ENCODE results near the gene ZMIZ1. TPM values are rescaled to one million over a fixed set of nuclear protein-coding genes. Genes with fewer than 3 reads are reported as not detected.

ZMIZ1 gene
- total and polyA plus RNA-seq, 9 donors = 16.3 to 55.7 (median 38.1) TPM

- WGBS (ENCODE audit: insufficient coverage) = 90% methylated on average over 5 of the region's 6 CpGs
- no peaks in the 10 kb centered on the region for H3K36me3 ChIP-seq (ENCODE audit: control insufficient read depth, insufficient read depth, low read length)
- peaks cover 48% of the 10 kb centered on the region for H3K4me1 ChIP-seq (ENCODE audit: control insufficient read depth, insufficient read depth, low read length)
- no peaks in the 10 kb centered on the region for H3K9me3 ChIP-seq (replicated peaks; ENCODE audit: control insufficient read depth, low read depth, low read length)
- no peak overlapping the region for H3K27ac ChIP-seq (ENCODE audit: low read length)
- no peak overlapping the region for H3K4me3 ChIP-seq (ENCODE audit: low read length)
- DNase-seq = no peak
- peaks cover 2% of the 10 kb centered on the region for H3K27me3 ChIP-seq (ENCODE audit: control insufficient read depth, insufficient read depth, low read length)
These were observed 44.5 kb upstream of the ZMIZ1 start for GRCh38 chr10:79024296-79024695.

GRCh38 chr10:79024720-79025198 lies 44.0 kb upstream of the ZMIZ1 start:
- no peak for DNase-seq
- WGBS (ENCODE audit: insufficient coverage) = 79% methylated on average over 4 of the region's 5 CpGs
- Histone ChIP-seq H3K27ac (ENCODE audit: low read length) (no peak overlapping the region), H3K36me3 (ENCODE audit: control insufficient read depth, insufficient read depth, low read length) (no peaks in the 10 kb centered on the region), H3K4me1 (ENCODE audit: control insufficient read depth, insufficient read depth, low read length) (peaks cover 44% of the 10 kb centered on the region), H3K9me3 (replicated peaks; ENCODE audit: control insufficient read depth, low read depth, low read length) (no peaks in the 10 kb centered on the region), H3K4me3 (ENCODE audit: low read length) (no peak overlapping the region), H3K27me3 (ENCODE audit: control insufficient read depth, insufficient read depth, low read length) (peaks cover 2% of the 10 kb centered on the region)

GRCh38 chr10:79025199-79025832 lies 43.5 kb upstream of the ZMIZ1 start:
- 48% methylated on average over 11 of the region's 22 CpGs for WGBS (ENCODE audit: insufficient coverage)
- no peak overlapping the region for H3K27ac ChIP-seq (ENCODE audit: low read length)
- no peaks in the 10 kb centered on the region for H3K36me3 ChIP-seq (ENCODE audit: control insufficient read depth, insufficient read depth, low read length)
- no peaks in the 10 kb centered on the region for H3K9me3 ChIP-seq (replicated peaks; ENCODE audit: control insufficient read depth, low read depth, low read length)
- H3K27me3 ChIP-seq (ENCODE audit: control insufficient read depth, insufficient read depth, low read length) = peaks cover 2% of the 10 kb centered on the region
- H3K4me3 ChIP-seq (ENCODE audit: low read length) = no peak overlapping the region
- H3K4me1 ChIP-seq (ENCODE audit: control insufficient read depth, insufficient read depth, low read length) = peaks cover 41% of the 10 kb centered on the region
- DNase-seq = no peak

- Histone ChIP-seq H3K27me3 (ENCODE audit: control insufficient read depth, insufficient read depth, low read length) (peaks cover 2% of the 10 kb centered on the region), H3K27ac (ENCODE audit: low read length) (no peak overlapping the region), H3K4me3 (ENCODE audit: low read length) (no peak overlapping the region), H3K4me1 (ENCODE audit: control insufficient read depth, insufficient read depth, low read length) (peaks cover 41% of the 10 kb centered on the region), H3K36me3 (ENCODE audit: control insufficient read depth, insufficient read depth, low read length) (no peaks in the 10 kb centered on the region), H3K9me3 (replicated peaks; ENCODE audit: control insufficient read depth, low read depth, low read length) (no peaks in the 10 kb centered on the region)
- no peak for DNase-seq
- WGBS (ENCODE audit: insufficient coverage) = 90% methylated on average over 7 of the region's 11 CpGs
These were observed 42.4 kb upstream of the ZMIZ1 start for GRCh38 chr10:79026341-79026761.

GRCh38 chr10:79026806-79027146 lies 42.0 kb upstream of the ZMIZ1 start:
- Histone ChIP-seq H3K4me1 (ENCODE audit: control insufficient read depth, insufficient read depth, low read length) (peaks cover 38% of the 10 kb centered on the region), H3K36me3 (ENCODE audit: control insufficient read depth, insufficient read depth, low read length) (no peaks in the 10 kb centered on the region), H3K27ac (ENCODE audit: low read length) (no peak overlapping the region), H3K27me3 (ENCODE audit: control insufficient read depth, insufficient read depth, low read length) (peaks cover 2% of the 10 kb centered on the region), H3K9me3 (replicated peaks; ENCODE audit: control insufficient read depth, low read depth, low read length) (no peaks in the 10 kb centered on the region), H3K4me3 (ENCODE audit: low read length) (no peak overlapping the region)
- 96% methylated on average over 3 of the region's 3 CpGs for WGBS (ENCODE audit: insufficient coverage)
- DNase-seq = no peak

- peaks cover 2% of the 10 kb centered on the region for H3K27me3 ChIP-seq (ENCODE audit: control insufficient read depth, insufficient read depth, low read length)
- no peak for DNase-seq
- H3K4me3 ChIP-seq (ENCODE audit: low read length) = no peak overlapping the region
- no peaks in the 10 kb centered on the region for H3K9me3 ChIP-seq (replicated peaks; ENCODE audit: control insufficient read depth, low read depth, low read length)
- H3K4me1 ChIP-seq (ENCODE audit: control insufficient read depth, insufficient read depth, low read length) = peaks cover 33% of the 10 kb centered on the region
- WGBS (ENCODE audit: insufficient coverage) = 79% methylated on average over 16 of the region's 18 CpGs
- no peak overlapping the region for H3K27ac ChIP-seq (ENCODE audit: low read length)
- no peaks in the 10 kb centered on the region for H3K36me3 ChIP-seq (ENCODE audit: control insufficient read depth, insufficient read depth, low read length)
These were observed 41.4 kb upstream of the ZMIZ1 start for GRCh38 chr10:79027147-79028055.

- Histone ChIP-seq H3K36me3 (ENCODE audit: control insufficient read depth, insufficient read depth, low read length) (no peaks in the 10 kb centered on the region), H3K4me1 (ENCODE audit: control insufficient read depth, insufficient read depth, low read length) (peaks cover 27% of the 10 kb centered on the region), H3K9me3 (replicated peaks; ENCODE audit: control insufficient read depth, low read depth, low read length) (no peaks in the 10 kb centered on the region), H3K27me3 (ENCODE audit: control insufficient read depth, insufficient read depth, low read length) (peaks cover 2% of the 10 kb centered on the region), H3K27ac (ENCODE audit: low read length) (no peak overlapping the region), H3K4me3 (ENCODE audit: low read length) (no peak overlapping the region)
- 85% methylated on average over 2 of the region's 4 CpGs for WGBS (ENCODE audit: insufficient coverage)
- no peak for DNase-seq
These were observed 40.7 kb upstream of the ZMIZ1 start for GRCh38 chr10:79028056-79028430.

GRCh38 chr10:79028451-79029010 lies 40.2 kb upstream of the ZMIZ1 start:
- H3K27ac ChIP-seq (ENCODE audit: low read length) = no peak overlapping the region
- no peaks in the 10 kb centered on the region for H3K36me3 ChIP-seq (ENCODE audit: control insufficient read depth, insufficient read depth, low read length)
- 83% methylated on average over 3 of the region's 5 CpGs for WGBS (ENCODE audit: insufficient coverage)
- H3K9me3 ChIP-seq (replicated peaks; ENCODE audit: control insufficient read depth, low read depth, low read length) = no peaks in the 10 kb centered on the region
- peaks cover 22% of the 10 kb centered on the region for H3K4me1 ChIP-seq (ENCODE audit: control insufficient read depth, insufficient read depth, low read length)
- DNase-seq = no peak
- peaks cover 2% of the 10 kb centered on the region for H3K27me3 ChIP-seq (ENCODE audit: control insufficient read depth, insufficient read depth, low read length)
- H3K4me3 ChIP-seq (ENCODE audit: low read length) = no peak overlapping the region

- WGBS (ENCODE audit: insufficient coverage) = 66% methylated on average over 12 of the region's 12 CpGs
- DNase-seq = no peak
- no peak overlapping the region for H3K4me3 ChIP-seq (ENCODE audit: low read length)
- H3K36me3 ChIP-seq (ENCODE audit: control insufficient read depth, insufficient read depth, low read length) = no peaks in the 10 kb centered on the region
- no peaks in the 10 kb centered on the region for H3K9me3 ChIP-seq (replicated peaks; ENCODE audit: control insufficient read depth, low read depth, low read length)
- H3K27me3 ChIP-seq (ENCODE audit: control insufficient read depth, insufficient read depth, low read length) = peaks cover 2% of the 10 kb centered on the region
- H3K4me1 ChIP-seq (ENCODE audit: control insufficient read depth, insufficient read depth, low read length) = peaks cover 11% of the 10 kb centered on the region
- H3K27ac ChIP-seq (ENCODE audit: low read length) = no peak overlapping the region
These were observed 39.0 kb upstream of the ZMIZ1 start for GRCh38 chr10:79029478-79030390.
